ENCODE results near the gene ATP10A. TPM values are rescaled to one million over a fixed set of nuclear protein-coding genes. Genes with fewer than 3 reads are reported as not detected.
A peak's percentile ranks its signal among the peaks of the same experiment; 100 is the strongest.

ATP10A gene
- total RNA-seq, 1 donor from 2014 or later, result 6.8 TPM

DNA sequence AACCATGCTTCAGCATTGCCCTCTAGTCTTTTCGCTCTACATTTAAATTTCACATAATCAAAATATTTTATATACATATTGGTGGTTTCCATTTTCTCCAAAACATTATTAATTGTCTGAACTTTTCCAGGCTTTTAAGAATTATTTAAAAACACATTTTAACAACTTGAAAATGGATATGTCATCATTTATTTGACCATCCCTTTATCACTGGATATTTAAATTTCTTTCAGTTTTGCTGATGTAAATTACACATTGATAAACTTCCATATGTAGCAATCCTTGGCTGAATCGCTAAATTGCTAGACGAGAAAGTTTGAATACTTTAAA is 146.0 kb downstream of the ATP10A start:
- Mint-ChIP-seq H3K36me3 (ENCODE audit: low read depth) (no peaks in the 10 kb centered on the region), H3K27ac (ENCODE audit: unreplicated experiment) (no peak overlapping the region), H3K9me3 (no peaks in the 10 kb centered on the region)

DNA sequence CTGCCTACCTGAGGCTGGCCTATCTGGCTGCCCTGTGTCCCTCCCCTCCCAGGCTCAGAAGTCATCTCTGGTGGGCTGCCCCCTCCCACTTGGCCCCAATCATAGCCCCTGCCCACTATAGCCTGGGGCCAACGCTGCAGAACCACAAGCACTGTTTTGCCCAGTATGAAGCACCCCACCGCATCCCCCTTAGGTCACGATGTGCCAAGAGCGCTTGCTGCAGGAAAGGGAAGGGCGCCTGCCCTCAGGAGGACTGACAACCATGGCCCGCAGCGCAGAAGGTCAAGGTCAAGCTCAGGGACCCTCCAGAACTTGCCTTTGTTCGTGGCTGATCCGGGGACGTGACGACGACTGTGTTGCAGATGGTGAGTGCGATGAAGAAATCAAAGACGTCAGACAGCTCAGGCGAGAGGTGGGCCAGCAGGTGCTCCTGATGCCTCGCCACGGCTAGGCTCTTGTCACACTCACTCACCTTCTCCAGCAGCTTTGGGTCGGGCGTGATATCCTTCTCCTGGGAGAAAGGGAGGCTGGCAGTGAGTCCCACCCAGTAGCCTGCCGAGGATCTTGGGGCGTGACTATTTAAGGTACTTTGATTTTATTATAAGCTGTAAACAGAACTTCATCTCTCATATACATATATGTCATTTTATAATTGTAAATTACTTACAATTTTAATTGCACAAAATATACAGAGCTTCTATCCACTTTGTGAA is 146.6 kb downstream of the ATP10A start:
- no peak for DNase-seq (ENCODE audit: low read depth, low spot score)
- H3K4me1 Mint-ChIP-seq, result peaks cover 8% of the 10 kb centered on the region

More for the DNA sequence above, 146.0 kb downstream of the ATP10A start:
- Mint-ChIP-seq H3K4me1 (peaks cover 13% of the 10 kb centered on the region), H3K27me3 (ENCODE audit: low read depth) (no peaks in the 10 kb centered on the region), H3K4me3 (no peak overlapping the region)
- TF ChIP-seq, protein P1, sequence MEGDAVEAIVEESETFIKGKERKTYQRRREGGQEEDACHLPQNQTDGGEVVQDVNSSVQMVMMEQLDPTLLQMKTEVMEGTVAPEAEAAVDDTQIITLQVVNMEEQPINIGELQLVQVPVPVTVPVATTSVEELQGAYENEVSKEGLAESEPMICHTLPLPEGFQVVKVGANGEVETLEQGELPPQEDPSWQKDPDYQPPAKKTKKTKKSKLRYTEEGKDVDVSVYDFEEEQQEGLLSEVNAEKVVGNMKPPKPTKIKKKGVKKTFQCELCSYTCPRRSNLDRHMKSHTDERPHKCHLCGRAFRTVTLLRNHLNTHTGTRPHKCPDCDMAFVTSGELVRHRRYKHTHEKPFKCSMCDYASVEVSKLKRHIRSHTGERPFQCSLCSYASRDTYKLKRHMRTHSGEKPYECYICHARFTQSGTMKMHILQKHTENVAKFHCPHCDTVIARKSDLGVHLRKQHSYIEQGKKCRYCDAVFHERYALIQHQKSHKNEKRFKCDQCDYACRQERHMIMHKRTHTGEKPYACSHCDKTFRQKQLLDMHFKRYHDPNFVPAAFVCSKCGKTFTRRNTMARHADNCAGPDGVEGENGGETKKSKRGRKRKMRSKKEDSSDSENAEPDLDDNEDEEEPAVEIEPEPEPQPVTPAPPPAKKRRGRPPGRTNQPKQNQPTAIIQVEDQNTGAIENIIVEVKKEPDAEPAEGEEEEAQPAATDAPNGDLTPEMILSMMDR (conservative IDR thresholded peaks at IDR 0.05), result no peak
- DNase-seq (ENCODE audit: low read depth, low spot score), result no peak

DNA sequence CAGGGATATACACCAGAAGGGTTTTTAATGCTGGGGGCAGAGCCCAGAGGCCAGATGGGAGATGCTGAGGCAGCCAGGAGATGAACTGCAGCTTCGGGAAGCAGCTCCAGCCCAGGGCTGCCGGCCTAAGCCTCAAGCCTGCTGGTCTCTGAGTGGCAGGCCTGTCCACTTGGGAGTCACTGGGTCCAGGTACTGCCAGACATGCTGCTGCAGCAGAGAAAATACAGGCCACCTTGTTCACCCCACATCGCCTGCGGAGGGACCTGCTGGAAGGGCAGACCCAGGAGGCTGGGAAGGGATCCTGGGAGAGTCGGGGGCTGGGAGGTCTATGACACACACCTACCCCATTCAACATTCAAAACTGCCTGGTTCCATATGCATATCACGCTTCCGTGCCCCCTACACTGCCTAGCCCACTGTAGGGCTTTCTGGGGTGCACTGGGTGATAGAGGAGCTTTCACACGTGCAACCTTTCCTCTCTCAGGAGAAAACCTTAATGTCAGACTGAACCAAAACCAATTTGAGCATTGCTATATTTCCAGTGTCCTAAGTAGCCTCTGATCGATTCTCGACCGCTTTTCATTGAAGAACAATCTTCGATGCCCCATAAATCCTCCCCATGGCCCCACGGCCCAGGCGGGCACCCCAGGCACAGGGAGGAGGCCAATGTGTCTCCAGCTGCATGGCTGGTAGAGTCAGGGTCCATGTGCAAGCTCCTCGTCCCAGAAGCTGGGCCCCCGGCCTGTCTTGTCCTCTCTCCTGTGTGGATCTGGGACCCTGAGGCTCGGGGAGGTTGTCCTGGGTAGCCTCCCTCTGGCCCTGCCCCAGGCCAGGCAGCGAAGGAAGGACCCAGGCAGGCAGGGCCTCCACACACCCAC is 147.4 kb downstream of the ATP10A start:
- Mint-ChIP-seq H3K9me3 (no peaks in the 10 kb centered on the region), H3K4me3 (no peak overlapping the region), H3K27ac (ENCODE audit: unreplicated experiment) (peak overlapping the region; percentile 62), H3K4me1 (peaks cover 8% of the 10 kb centered on the region), H3K36me3 (ENCODE audit: low read depth) (no peaks in the 10 kb centered on the region), H3K27me3 (ENCODE audit: low read depth) (no peaks in the 10 kb centered on the region)
- TF ChIP-seq, protein P1 (conservative IDR thresholded peaks at IDR 0.05), result no peak
- DNase-seq (ENCODE audit: low read depth, low spot score), result no peak

More for the DNA sequence above, 146.6 kb downstream of the ATP10A start:
- no peaks in the 10 kb centered on the region for H3K27me3 Mint-ChIP-seq (ENCODE audit: low read depth)
- no peaks in the 10 kb centered on the region for H3K9me3 Mint-ChIP-seq
- no peak overlapping the region for H3K4me3 Mint-ChIP-seq
- H3K27ac Mint-ChIP-seq (ENCODE audit: unreplicated experiment), result no peak overlapping the region
- no peaks in the 10 kb centered on the region for H3K36me3 Mint-ChIP-seq (ENCODE audit: low read depth)
- TF ChIP-seq, protein P1 (conservative IDR thresholded peaks at IDR 0.05), result no peak

DNA sequence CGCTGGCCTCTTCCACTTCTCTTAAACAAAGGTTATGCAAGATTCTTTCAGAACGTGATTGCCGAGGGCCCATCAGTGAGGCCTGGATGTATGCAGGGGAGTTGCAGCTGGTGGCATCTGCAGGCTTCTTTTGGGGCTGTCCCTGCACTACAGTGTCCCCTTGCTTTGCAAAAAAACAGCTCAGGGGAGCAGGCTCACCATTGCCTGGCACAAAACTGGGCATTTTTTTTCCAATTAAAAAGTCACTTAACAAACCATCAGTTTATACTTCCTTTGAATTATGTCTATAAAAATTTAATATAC is 148.6 kb downstream of the ATP10A start:
- Mint-ChIP-seq H3K4me3 (no peak overlapping the region), H3K27ac (ENCODE audit: unreplicated experiment) (no peak overlapping the region), H3K9me3 (no peaks in the 10 kb centered on the region), H3K36me3 (ENCODE audit: low read depth) (no peaks in the 10 kb centered on the region), H3K4me1 (peaks cover 8% of the 10 kb centered on the region), H3K27me3 (ENCODE audit: low read depth) (no peaks in the 10 kb centered on the region)
- TF ChIP-seq, protein P1 (conservative IDR thresholded peaks at IDR 0.05), result no peak
- DNase-seq (ENCODE audit: low read depth, low spot score), result no peak

DNA sequence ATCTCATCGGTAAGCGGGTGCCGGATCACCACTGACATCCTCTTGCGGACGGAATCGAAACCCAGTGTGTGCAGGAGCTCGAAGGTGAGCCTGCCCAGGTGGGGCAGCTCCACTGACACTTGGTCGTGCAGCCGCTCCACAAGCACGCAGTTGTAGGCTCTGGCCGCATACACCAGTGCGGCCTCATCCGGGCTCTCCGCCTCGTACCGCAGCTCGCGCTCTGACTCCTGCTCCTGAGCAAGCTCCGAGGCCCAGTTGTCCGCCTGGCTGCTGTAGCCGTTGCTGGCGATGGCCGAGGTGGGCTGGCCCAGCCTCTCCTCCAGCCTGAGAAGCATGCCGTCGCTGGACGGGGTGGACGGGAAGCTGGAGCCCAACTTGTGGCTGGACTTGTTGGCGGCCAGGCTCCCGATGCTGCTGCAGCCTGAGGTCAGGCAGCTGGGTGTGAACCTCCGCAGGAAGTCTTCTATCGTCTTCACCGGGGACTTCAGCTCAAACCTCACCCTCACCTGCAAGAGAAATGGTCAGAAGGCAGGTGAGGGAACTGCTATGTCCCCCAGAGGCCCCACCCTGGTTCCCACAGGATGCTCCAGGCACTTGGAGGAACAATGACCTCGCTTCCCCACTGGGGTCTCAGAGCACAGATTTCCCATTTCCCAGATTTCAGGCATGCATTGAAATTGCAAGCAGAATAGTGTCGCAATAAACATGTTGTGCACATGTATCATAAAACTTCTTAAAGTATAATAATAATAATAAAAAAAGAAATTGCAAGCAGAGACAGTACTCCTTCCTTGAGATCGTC is 149.2 kb downstream of the ATP10A start:
- no peak overlapping the region for H3K27ac Mint-ChIP-seq (ENCODE audit: unreplicated experiment)
- H3K27me3 Mint-ChIP-seq (ENCODE audit: low read depth), result no peaks in the 10 kb centered on the region
- H3K36me3 Mint-ChIP-seq (ENCODE audit: low read depth), result no peaks in the 10 kb centered on the region
- H3K9me3 Mint-ChIP-seq, result no peaks in the 10 kb centered on the region
- TF ChIP-seq, protein P1 (conservative IDR thresholded peaks at IDR 0.05), result no peak
- DNase-seq (ENCODE audit: low read depth, low spot score), result no peak
- H3K4me3 Mint-ChIP-seq, result no peak overlapping the region
- H3K4me1 Mint-ChIP-seq, result peaks cover 8% of the 10 kb centered on the region

All from neural crest cell (in vitro differentiated cells).